AG04449 (cell line): ENCODE results near the gene STXBP1.

ENCODE experiments used
- CTCF ChIA-PET: fragments of 350-600 bp; formaldehyde crosslinking; extraction: SDS; loops from one replicate; lab custom pipeline; 2021; ENCODE audit warnings: antibody characterized with exemption; lab: Yijun Ruan, JAX
- POLR2A ChIA-PET: fragments of 400-600, 350-600 bp; formaldehyde crosslinking; extraction: SDS; loops from one replicate; lab custom pipeline; 2020; ENCODE audit warnings: antibody characterized with exemption, inconsistent platforms; lab: Yijun Ruan, JAX
- DNase-seq: peaks from one replicate; pipeline ENCODE4 v3.0.0-alpha.2; 2010; ENCODE audit warnings: low read depth, low spot score
- H3K4me3 ChIP-seq: 2 replicates; pipeline ENCODE4 v1.5.1; 2011; ENCODE audit warnings: low read depth, mild to moderate bottlenecking, control low read depth, low read length
- TF ChIP-seq, protein P1 (sequence below): IDR thresholded peaks from one replicate; pipeline ENCODE4 v1.5.1; 2011; ENCODE audit warnings: mild to moderate bottlenecking, moderate library complexity, low read length, control low read depth, inconsistent platforms; ENCODE audit not compliant: insufficient read depth; ENCODE audit errors: missing control alignments

The STXBP1 gene

DNA sequence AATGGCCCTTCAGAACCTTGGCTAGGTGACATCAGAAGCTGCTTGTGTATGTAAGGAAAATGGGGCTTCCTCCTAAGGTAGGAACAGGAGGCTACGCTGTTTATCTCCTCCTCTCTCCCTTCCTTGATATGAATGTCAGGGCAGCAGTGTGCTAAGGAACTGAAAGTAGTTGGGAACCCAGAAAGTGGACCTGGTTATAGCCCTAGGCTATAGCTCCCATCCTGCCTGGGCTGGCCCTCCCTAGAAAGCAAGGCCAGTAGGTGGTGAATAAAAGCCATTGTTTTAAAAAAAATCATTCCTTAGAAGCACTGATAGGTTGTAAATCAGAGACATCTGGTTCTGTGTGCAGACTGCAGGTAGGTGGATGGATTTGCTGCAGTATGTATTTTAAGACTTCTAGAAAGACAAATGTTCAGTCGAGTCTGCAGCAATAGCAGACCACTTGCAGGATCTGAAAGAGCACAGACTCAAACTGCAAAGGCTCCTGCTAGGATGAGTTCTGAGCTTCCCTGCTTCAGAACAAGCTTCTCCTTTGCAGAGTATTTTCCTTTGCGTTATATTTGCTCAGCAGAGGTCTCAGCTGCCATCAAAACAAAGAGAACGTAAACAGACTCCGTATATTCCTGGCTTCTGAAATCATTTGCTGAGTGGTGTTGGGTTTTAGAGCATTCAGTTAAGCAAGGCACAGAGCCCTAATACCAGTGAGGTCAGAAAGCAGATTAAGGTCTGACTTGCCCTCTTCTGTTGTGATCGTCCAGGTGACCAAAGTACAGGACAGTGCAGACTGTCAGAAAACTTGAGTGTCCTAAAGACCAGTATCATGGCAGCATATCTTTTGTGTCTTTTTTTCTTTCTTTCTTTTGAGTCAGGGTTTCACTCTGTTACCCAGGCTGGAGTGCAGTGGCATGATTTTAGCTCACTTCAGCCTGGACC lies 74.7 kb downstream of the STXBP1 start:
- TF ChIP-seq, protein P1, sequence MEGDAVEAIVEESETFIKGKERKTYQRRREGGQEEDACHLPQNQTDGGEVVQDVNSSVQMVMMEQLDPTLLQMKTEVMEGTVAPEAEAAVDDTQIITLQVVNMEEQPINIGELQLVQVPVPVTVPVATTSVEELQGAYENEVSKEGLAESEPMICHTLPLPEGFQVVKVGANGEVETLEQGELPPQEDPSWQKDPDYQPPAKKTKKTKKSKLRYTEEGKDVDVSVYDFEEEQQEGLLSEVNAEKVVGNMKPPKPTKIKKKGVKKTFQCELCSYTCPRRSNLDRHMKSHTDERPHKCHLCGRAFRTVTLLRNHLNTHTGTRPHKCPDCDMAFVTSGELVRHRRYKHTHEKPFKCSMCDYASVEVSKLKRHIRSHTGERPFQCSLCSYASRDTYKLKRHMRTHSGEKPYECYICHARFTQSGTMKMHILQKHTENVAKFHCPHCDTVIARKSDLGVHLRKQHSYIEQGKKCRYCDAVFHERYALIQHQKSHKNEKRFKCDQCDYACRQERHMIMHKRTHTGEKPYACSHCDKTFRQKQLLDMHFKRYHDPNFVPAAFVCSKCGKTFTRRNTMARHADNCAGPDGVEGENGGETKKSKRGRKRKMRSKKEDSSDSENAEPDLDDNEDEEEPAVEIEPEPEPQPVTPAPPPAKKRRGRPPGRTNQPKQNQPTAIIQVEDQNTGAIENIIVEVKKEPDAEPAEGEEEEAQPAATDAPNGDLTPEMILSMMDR: no peak
- POLR2A ChIA-PET: no interaction called here
- no peak overlapping the region for H3K4me3 ChIP-seq
- CTCF ChIA-PET: interaction anchor here (2.3 kb wide), 1 partner anchor 48 kb away, joined by 6 read pairs; the partner anchor contains the start of gene TOR2A
- no peak for DNase-seq

- no peak for DNase-seq
- ChIA-PET CTCF (interaction anchor here (2.1 kb wide), 1 partner anchor 45 kb away, joined by 4 read pairs; the partner anchor contains the start of gene TOR2A), POLR2A (no interaction called here)
- TF ChIP-seq, protein P1: no peak
- H3K4me3 ChIP-seq: no peak overlapping the region
Measured at GRCh38 chr9:127689329-127690000, 77.4 kb downstream of the STXBP1 start.

DNA sequence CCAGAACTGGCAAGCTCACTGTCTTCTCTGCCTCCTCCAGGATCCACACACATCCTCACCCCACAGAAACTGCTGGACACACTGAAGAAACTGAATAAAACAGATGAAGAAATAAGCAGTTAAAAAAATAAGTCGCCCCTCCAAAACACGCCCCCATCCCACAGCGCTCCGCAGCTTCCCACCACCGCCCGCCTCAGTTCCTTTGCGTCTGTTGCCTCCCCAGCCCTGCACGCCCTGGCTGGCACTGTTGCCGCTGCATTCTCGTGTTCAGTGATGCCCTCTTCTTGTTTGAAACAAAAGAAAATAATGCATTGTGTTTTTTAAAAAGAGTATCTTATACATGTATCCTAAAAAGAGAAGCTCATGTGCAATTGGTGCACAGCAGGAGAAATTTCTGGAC lies 78.7 kb downstream of the STXBP1 start:
- ChIA-PET CTCF (interaction anchor here (2.1 kb wide), 1 partner anchor 44 kb away, joined by 4 read pairs; the partner anchor contains the start of gene TOR2A), POLR2A (no interaction called here)
- H3K4me3 ChIP-seq: no peak overlapping the region
- DNase-seq: no peak
- TF ChIP-seq, protein P1: no peak

- ChIA-PET POLR2A (interaction anchor here (1.2 kb wide), 1 partner anchor 8 kb away, joined by 3 read pairs; no protein-coding TSS in a partner anchor), CTCF (no interaction called here)
- TF ChIP-seq, protein P1: no peak
- no peak for DNase-seq
- no peak overlapping the region for H3K4me3 ChIP-seq
Measured at GRCh38 chr9:127692071-127692470, 80.0 kb downstream of the STXBP1 start.

DNA sequence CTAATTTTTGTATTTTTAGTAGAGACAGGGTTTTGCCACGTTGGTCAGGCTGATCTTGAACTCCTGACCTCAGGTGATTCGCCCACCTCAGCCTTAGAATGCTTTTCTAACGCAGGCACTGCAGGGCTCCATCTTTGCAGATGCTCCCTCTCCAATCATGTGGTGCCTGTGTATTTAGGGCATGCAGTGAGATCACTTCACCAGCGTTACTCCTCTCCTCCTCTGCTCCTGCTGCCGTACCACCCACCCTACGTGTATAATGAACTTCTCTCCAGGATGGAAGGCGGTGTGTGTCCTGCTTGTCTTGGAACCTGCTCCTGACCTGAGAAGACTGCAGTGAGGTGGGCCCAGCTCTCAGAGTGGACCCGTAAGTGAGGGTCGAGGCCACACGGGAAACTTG lies 81.1 kb downstream of the STXBP1 start:
- H3K4me3 ChIP-seq: no peak overlapping the region
- ChIA-PET POLR2A (interaction anchor here (1.2 kb wide), 1 partner anchor 9 kb away, joined by 3 read pairs; no protein-coding TSS in a partner anchor), CTCF (no interaction called here)
- no peak for DNase-seq
- TF ChIP-seq, protein P1: no peak

GRCh38 chr9:127693697-127694096 lies 81.6 kb downstream of the STXBP1 start:
- no peak overlapping the region for H3K4me3 ChIP-seq
- ChIA-PET POLR2A (no interaction called here), CTCF (interaction anchor here (2.7 kb wide), 1 partner anchor 41 kb away, joined by 9 read pairs; the partner anchor contains the start of gene TOR2A)
- TF ChIP-seq, protein P1: no peak
- DNase-seq: no peak
